HepG2 (cell line): Measurements from ENCODE around the gene PROX1. TPM values are rescaled to one million over a fixed set of nuclear protein-coding genes. Genes with fewer than 3 reads are reported as not detected.
A peak's percentile ranks its signal among the peaks of the same experiment; 100 is the strongest.

Experiments
- BRD4 ChIP-seq: sonication (generic); formaldehyde crosslinking; IDR thresholded peaks from 2 replicates; pipeline ENCODE4 v1.4.0; 2020; ENCODE audit warnings: missing genetic modification reagents
- FIP1L1 ChIP-seq: fragments of 200-400 bp; formaldehyde crosslinking; IDR thresholded peaks from 2 replicates; pipeline ENCODE4 v1.6.1; 2018; ENCODE audit warnings: low read depth, mild to moderate bottlenecking, low read length, moderate library complexity, borderline replicate concordance; ENCODE audit not compliant: insufficient read depth
- GABPA ChIP-seq, 2 experiments: IDR thresholded peaks; 2 replicates each; pipeline ENCODE4 v1.6.1; 2011 to 2016; ENCODE audit warnings: low read depth in 2 of 2, low read length in 1 of 2, missing biosample characterization in 1 of 2, missing genetic modification characterization in 1 of 2
- PLSCR1 ChIP-seq: sonication (generic); formaldehyde crosslinking; IDR thresholded peaks from 2 replicates; pipeline ENCODE4 v1.5.0; 2020; ENCODE audit warnings: missing genetic modification reagents, mild to moderate bottlenecking, borderline replicate concordance
- SALL1 ChIP-seq: sonication (generic); formaldehyde crosslinking; IDR thresholded peaks from 2 replicates; pipeline ENCODE4 v1.8.0; 2022; ENCODE audit warnings: mild to moderate bottlenecking, missing genetic modification reagents
- SIX1 ChIP-seq: sonication (generic); formaldehyde crosslinking; IDR thresholded peaks from 2 replicates; pipeline ENCODE4 v1.4.0; 2020; ENCODE audit warnings: missing genetic modification reagents, borderline replicate concordance
- SMC3 ChIP-seq: IDR thresholded peaks from 2 replicates; pipeline ENCODE4 v1.6.1; 2011; ENCODE audit warnings: low read length, improper control_type of control experiment
- SP4 ChIP-seq: sonication (generic); formaldehyde crosslinking; IDR thresholded peaks from 2 replicates; pipeline ENCODE4 v1.8.1; 2023; ENCODE audit warnings: mild to moderate bottlenecking, missing genetic modification reagents
- SPEN ChIP-seq: sonication (generic); formaldehyde crosslinking; IDR thresholded peaks from 2 replicates; pipeline ENCODE4 v1.5.1; 2020; ENCODE audit warnings: low read depth, mild to moderate bottlenecking, missing genetic modification reagents
- ZNF12 ChIP-seq: sonication (generic); formaldehyde crosslinking; IDR thresholded peaks from 2 replicates; pipeline ENCODE4 v1.5.0; 2020; ENCODE audit warnings: missing genetic modification reagents
- ZNF124 ChIP-seq: sonication (generic); formaldehyde crosslinking; IDR thresholded peaks from 2 replicates; pipeline ENCODE4 v1.4.0; 2020; ENCODE audit warnings: missing genetic modification reagents
- ZNF263 ChIP-seq: sonication (generic); formaldehyde crosslinking; IDR thresholded peaks from 2 replicates; pipeline ENCODE4 v1.4.0; 2020; ENCODE audit warnings: missing genetic modification reagents
- ZNF3 ChIP-seq: IDR thresholded peaks from 2 replicates; pipeline ENCODE4 v1.7.0; 2017; ENCODE audit warnings: inconsistent platforms
- ZNF558 ChIP-seq: sonication (generic); formaldehyde crosslinking; IDR thresholded peaks from 2 replicates; pipeline ENCODE4 v1.9.0; 2022; ENCODE audit warnings: mild to moderate bottlenecking, missing genetic modification reagents, borderline replicate concordance
- ZNF646 ChIP-seq: sonication (generic); formaldehyde crosslinking; IDR thresholded peaks from 2 replicates; pipeline ENCODE4 v1.9.0; 2021; ENCODE audit warnings: mild to moderate bottlenecking, missing genetic modification reagents
- polyA plus RNA-seq, 8 experiments: library from polyadenylated mRNA; depleted of rRNA in 3 of 8; stranded (reverse) in 7 of 8; unstranded in 1 of 8; fragments of >200 nt; fragmentation: Illumina TruSeq in 4 of 8; extraction: Trizol in 4 of 8; gene quantifications; 2 replicates each; pipeline versions ENCODE4 v1.2.1 to v1.2.3, GENCODE V29; 2011 to 2016; ENCODE audit warnings: low read depth in 4 of 8, missing spikeins in 1 of 8, mixed read lengths in 1 of 8; ENCODE audit not compliant: insufficient read depth in 1 of 8
- total RNA-seq, 5 experiments: library from RNA; depleted of rRNA; stranded (reverse); fragments of >200 nt; fragmentation: Illumina TruSeq; extraction: Trizol; gene quantifications; 2 replicates each; pipeline ENCODE4 v1.2.3, GENCODE V29; 2016; ENCODE audit warnings: low read depth in 1 of 5
- TF ChIP-seq, protein P1 (sequence below): sonication (generic); formaldehyde crosslinking; IDR thresholded peaks from 2 replicates; pipeline ENCODE4 v1.4.0; 2020; ENCODE audit warnings: missing genetic modification reagents; ENCODE audit errors: not compliant biosample characterization
- TF ChIP-seq, protein P2 (sequence below): sonication (generic); formaldehyde crosslinking; IDR thresholded peaks from 2 replicates; pipeline ENCODE4 v1.5.0; 2020; ENCODE audit warnings: mild to moderate bottlenecking, missing genetic modification reagents
- TF ChIP-seq, protein P3 (sequence below): sonication (generic); formaldehyde crosslinking; conservative IDR thresholded peaks from 2 replicates; pipeline ENCODE4 v1.8.0; 2022; ENCODE audit warnings: low read depth, missing genetic modification reagents

The PROX1 gene
- total and polyA plus RNA-seq, 2 of the 13 experiments (the other 11 are each of a cell fraction or from before 2014, with no cell fraction given), result 12.3 to 30.2 TPM

GRCh38 chr1:213958346-213958745, 29.4 kb upstream of the PROX1 start (continued):
- TF ChIP-seq, protein P1, sequence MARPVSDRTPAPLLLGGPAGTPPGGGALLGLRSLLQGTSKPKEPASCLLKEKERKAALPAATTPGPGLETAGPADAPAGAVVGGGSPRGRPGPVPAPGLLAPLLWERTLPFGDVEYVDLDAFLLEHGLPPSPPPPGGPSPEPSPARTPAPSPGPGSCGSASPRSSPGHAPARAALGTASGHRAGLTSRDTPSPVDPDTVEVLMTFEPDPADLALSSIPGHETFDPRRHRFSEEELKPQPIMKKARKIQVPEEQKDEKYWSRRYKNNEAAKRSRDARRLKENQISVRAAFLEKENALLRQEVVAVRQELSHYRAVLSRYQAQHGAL (CRISPR knock-in tag), result no peak
- no peak for TF ChIP-seq ZNF263 (CRISPR knock-in tag)
- TF ChIP-seq GABPA (IDR thresholded peaks at IDR 0.05; ENCODE audit: low read depth, low read length), result no peak
- TF ChIP-seq GABPA (CRISPR knock-in tag; IDR thresholded peaks at IDR 0.05; ENCODE audit: low read depth), result no peak
- TF ChIP-seq SIX1 (CRISPR knock-in tag), result no peak
- TF ChIP-seq SP4, result no peak
- TF ChIP-seq SMC3, result no peak
- TF ChIP-seq, protein P2, sequence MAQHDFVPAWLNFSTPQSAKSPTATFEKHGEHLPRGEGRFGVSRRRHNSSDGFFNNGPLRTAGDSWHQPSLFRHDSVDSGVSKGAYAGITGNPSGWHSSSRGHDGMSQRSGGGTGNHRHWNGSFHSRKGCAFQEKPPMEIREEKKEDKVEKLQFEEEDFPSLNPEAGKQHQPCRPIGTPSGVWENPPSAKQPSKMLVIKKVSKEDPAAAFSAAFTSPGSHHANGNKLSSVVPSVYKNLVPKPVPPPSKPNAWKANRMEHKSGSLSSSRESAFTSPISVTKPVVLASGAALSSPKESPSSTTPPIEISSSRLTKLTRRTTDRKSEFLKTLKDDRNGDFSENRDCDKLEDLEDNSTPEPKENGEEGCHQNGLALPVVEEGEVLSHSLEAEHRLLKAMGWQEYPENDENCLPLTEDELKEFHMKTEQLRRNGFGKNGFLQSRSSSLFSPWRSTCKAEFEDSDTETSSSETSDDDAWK (CRISPR knock-in tag), result no peak
- TF ChIP-seq ZNF12 (CRISPR knock-in tag), result no peak
- TF ChIP-seq ZNF3 (CRISPR knock-in tag), result no peak
- TF ChIP-seq, protein P3, sequence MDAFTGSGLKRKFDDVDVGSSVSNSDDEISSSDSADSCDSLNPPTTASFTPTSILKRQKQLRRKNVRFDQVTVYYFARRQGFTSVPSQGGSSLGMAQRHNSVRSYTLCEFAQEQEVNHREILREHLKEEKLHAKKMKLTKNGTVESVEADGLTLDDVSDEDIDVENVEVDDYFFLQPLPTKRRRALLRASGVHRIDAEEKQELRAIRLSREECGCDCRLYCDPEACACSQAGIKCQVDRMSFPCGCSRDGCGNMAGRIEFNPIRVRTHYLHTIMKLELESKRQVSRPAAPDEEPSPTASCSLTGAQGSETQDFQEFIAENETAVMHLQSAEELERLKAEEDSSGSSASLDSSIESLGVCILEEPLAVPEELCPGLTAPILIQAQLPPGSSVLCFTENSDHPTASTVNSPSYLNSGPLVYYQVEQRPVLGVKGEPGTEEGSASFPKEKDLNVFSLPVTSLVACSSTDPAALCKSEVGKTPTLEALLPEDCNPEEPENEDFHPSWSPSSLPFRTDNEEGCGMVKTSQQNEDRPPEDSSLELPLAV (CRISPR knock-in tag), result no peak
- no peak for TF ChIP-seq PLSCR1 (CRISPR knock-in tag)
- TF ChIP-seq FIP1L1, result no peak
- TF ChIP-seq SPEN, result no peak
- TF ChIP-seq SALL1, result peak; percentile 64; the same call in 1 of the 2 replicates
- 0 out of 2 replicates have a peak, but pooled peaks have one; percentile 24 for TF ChIP-seq ZNF646 (CRISPR knock-in tag)
- no peak for TF ChIP-seq BRD4 (CRISPR knock-in tag)
- TF ChIP-seq ZNF558 (CRISPR knock-in tag), result no peak
- TF ChIP-seq ZNF124 (CRISPR knock-in tag), result no peak
